Measurements from ENCODE around the gene TRAPPC3L.

The TRAPPC3L gene

GRCh38 chr6:116580198-116580597 lies 34.7 kb upstream of the TRAPPC3L start:
- H2AFZ ChIP-seq (ENCODE audit: low read depth, low read length), result no peak overlapping the region
- H3K27me3 ChIP-seq (ENCODE audit: insufficient read depth, low read length, poor library complexity), result no peaks in the 10 kb centered on the region
- H3K9me3 ChIP-seq (ENCODE audit: insufficient read depth, low read length, severe bottlenecking), result no peaks in the 10 kb centered on the region
- H4K20me1 ChIP-seq (ENCODE audit: insufficient read depth, low read length), result peaks cover 16% of the 10 kb centered on the region; the same call in 1 of the 2 replicates
- no peak for ATAC-seq (ENCODE audit: insufficient read depth, low read depth)
- H3K4me3 ChIP-seq (ENCODE audit: low read depth in 1 of 2, low read length in 2 of 2), result no peak overlapping the region
- DNase-seq, result no peak
- H3K27ac ChIP-seq (ENCODE audit: low read length), result no peak overlapping the region
- peaks cover 73% of the 10 kb centered on the region for H3K79me2 ChIP-seq (ENCODE audit: insufficient read depth, low read length)
- TF ChIP-seq CTCF (IDR thresholded peaks at IDR 0.05; ENCODE audit: borderline replicate concordance, extremely low read depth, low read length, poor library complexity, severe bottlenecking), result no peak
- no peak for TF ChIP-seq EZH2 (IDR thresholded peaks at IDR 0.05; ENCODE audit: borderline replicate concordance, low read depth, low read length, severe bottlenecking)
- H3K4me2 ChIP-seq (ENCODE audit: insufficient read depth, low read length), result no peak overlapping the region
- H3K9ac ChIP-seq (ENCODE audit: low read depth, low read length), result no peak overlapping the region
- H3K36me3 ChIP-seq (ENCODE audit: insufficient read depth, low read length), result peaks cover 73% of the 10 kb centered on the region
- H3K4me1 ChIP-seq (ENCODE audit: insufficient read depth, low read length), result no peaks in the 10 kb centered on the region

GRCh38 chr6:116579143-116579542 lies 33.7 kb upstream of the TRAPPC3L start:
- TF ChIP-seq EZH2 (IDR thresholded peaks at IDR 0.05; ENCODE audit: borderline replicate concordance, low read depth, low read length, severe bottlenecking) (no peak), CTCF (IDR thresholded peaks at IDR 0.05; ENCODE audit: borderline replicate concordance, extremely low read depth, low read length, poor library complexity, severe bottlenecking) (no peak)
- no peak for ATAC-seq (ENCODE audit: insufficient read depth, low read depth)

GRCh38 chr6:116578335-116578734 lies 32.9 kb upstream of the TRAPPC3L start:
- no peak for ATAC-seq (ENCODE audit: insufficient read depth, low read depth)
- H3K9ac ChIP-seq (ENCODE audit: low read depth, low read length), result no peak overlapping the region
- no peaks in the 10 kb centered on the region for H3K27me3 ChIP-seq (ENCODE audit: insufficient read depth, low read length, poor library complexity)
- H3K4me3 ChIP-seq (ENCODE audit: low read depth in 1 of 2, low read length in 2 of 2), result no peak overlapping the region
- peaks cover 8% of the 10 kb centered on the region for H3K4me1 ChIP-seq (ENCODE audit: insufficient read depth, low read length)
- H3K27ac ChIP-seq (ENCODE audit: low read length), result no peak overlapping the region
- no peak overlapping the region for H2AFZ ChIP-seq (ENCODE audit: low read depth, low read length)
- no peaks in the 10 kb centered on the region for H3K9me3 ChIP-seq (ENCODE audit: insufficient read depth, low read length, severe bottlenecking)
- DNase-seq, result no peak
- peaks cover 21% of the 10 kb centered on the region; the same call in 1 of the 2 replicates for H4K20me1 ChIP-seq (ENCODE audit: insufficient read depth, low read length)
- H3K36me3 ChIP-seq (ENCODE audit: insufficient read depth, low read length), result peaks cover 66% of the 10 kb centered on the region
- no peak overlapping the region for H3K4me2 ChIP-seq (ENCODE audit: insufficient read depth, low read length)
- no peak for TF ChIP-seq EZH2 (IDR thresholded peaks at IDR 0.05; ENCODE audit: borderline replicate concordance, low read depth, low read length, severe bottlenecking)
- TF ChIP-seq CTCF (IDR thresholded peaks at IDR 0.05; ENCODE audit: borderline replicate concordance, extremely low read depth, low read length, poor library complexity, severe bottlenecking), result no peak
- H3K79me2 ChIP-seq (ENCODE audit: insufficient read depth, low read length), result peaks cover 90% of the 10 kb centered on the region

More at GRCh38 chr6:116579143-116579542, 33.7 kb upstream of the TRAPPC3L start:
- H3K27me3 ChIP-seq (ENCODE audit: insufficient read depth, low read length, poor library complexity), result no peaks in the 10 kb centered on the region
- H3K4me3 ChIP-seq (ENCODE audit: low read depth in 1 of 2, low read length in 2 of 2), result no peak overlapping the region
- peaks cover 16% of the 10 kb centered on the region; the same call in 1 of the 2 replicates for H4K20me1 ChIP-seq (ENCODE audit: insufficient read depth, low read length)
- H3K4me2 ChIP-seq (ENCODE audit: insufficient read depth, low read length), result no peak overlapping the region
- H3K9ac ChIP-seq (ENCODE audit: low read depth, low read length), result no peak overlapping the region
- DNase-seq, result no peak
- H3K36me3 ChIP-seq (ENCODE audit: insufficient read depth, low read length), result peaks cover 72% of the 10 kb centered on the region
- H3K9me3 ChIP-seq (ENCODE audit: insufficient read depth, low read length, severe bottlenecking), result no peaks in the 10 kb centered on the region
- peaks cover 82% of the 10 kb centered on the region for H3K79me2 ChIP-seq (ENCODE audit: insufficient read depth, low read length)
- no peak overlapping the region for H2AFZ ChIP-seq (ENCODE audit: low read depth, low read length)
- no peak overlapping the region for H3K27ac ChIP-seq (ENCODE audit: low read length)
- peaks cover under 1% of the 10 kb centered on the region; the same call in 1 of the 2 replicates for H3K4me1 ChIP-seq (ENCODE audit: insufficient read depth, low read length)
